ENCODE measurements around the gene SARS2. TPM values are rescaled to one million over a fixed set of nuclear protein-coding genes. Genes with fewer than 3 reads are reported as not detected.
"Not testable (repeated sequence)": the region's sequence is repeated elsewhere in the genome, so short reads cannot be mapped to it uniquely, and the experiment has no call there.

The SARS2 gene
- total RNA-seq, 2 donors from 2014 or later, result 6.3 to 14.1 TPM

- no peak for DNase-seq (ENCODE audit: low spot score)
- Histone ChIP-seq H3K4me1 (ENCODE audit: control insufficient read depth in 1 of 2, low read depth in 2 of 2) (no peaks in the 10 kb centered on the region), H3K4me3 (no peak overlapping the region), H3K9me3 (no peaks in the 10 kb centered on the region), H3K27ac (no peak overlapping the region), H3K36me3 (peaks cover 24% of the 10 kb centered on the region), H3K27me3 (replicated peaks; ENCODE audit: insufficient read depth) (no peaks in the 10 kb centered on the region)
- TF ChIP-seq CTCF (IDR thresholded peaks at IDR 0.05), result no peak
- ATAC-seq (ENCODE audit: insufficient number of reproducible peaks, low FRiP score, low read depth), result no peak
These were observed 41.7 kb downstream of the SARS2 start for GRCh38 chr19:38888876-38889275.

GRCh38 chr19:38884691-38885090 is 45.9 kb downstream of the SARS2 start:
- H3K9me3 ChIP-seq; H3K4me1 ChIP-seq (ENCODE audit: control insufficient read depth in 1 of 2, low read depth in 2 of 2); H3K4me3 ChIP-seq; ATAC-seq (ENCODE audit: insufficient number of reproducible peaks, low FRiP score, low read depth); H3K27me3 ChIP-seq (replicated peaks; ENCODE audit: insufficient read depth); DNase-seq (ENCODE audit: low spot score); H3K27ac ChIP-seq: not testable (repeated sequence)
- peaks cover 32% of the 10 kb centered on the region for H3K36me3 ChIP-seq

DNA sequence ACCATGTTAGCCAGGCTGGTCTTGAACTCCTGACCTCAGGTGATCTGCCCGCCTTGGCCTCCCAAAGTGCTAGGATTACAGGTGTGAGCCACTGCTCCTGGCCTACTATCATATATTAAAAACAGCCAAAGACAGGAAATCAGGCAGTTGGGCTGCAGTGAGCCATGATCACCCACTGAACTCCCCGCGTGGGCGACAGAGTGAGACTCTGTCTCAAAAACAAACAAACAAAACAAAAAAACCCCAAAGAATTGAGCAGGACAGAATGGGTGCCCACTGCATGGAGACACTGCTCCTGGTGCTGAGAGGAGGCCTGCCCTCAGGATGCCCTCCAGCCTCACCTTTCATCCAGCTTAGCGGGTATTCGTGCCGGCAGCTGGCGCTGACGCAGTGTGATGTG is 47.3 kb downstream of the SARS2 start:
- Histone ChIP-seq H3K4me1 (ENCODE audit: control insufficient read depth in 1 of 2, low read depth in 2 of 2) (no peaks in the 10 kb centered on the region), H3K27ac (no peak overlapping the region), H3K9me3 (no peaks in the 10 kb centered on the region), H3K4me3 (no peak overlapping the region), H3K27me3 (replicated peaks; ENCODE audit: insufficient read depth) (no peaks in the 10 kb centered on the region), H3K36me3 (peaks cover 18% of the 10 kb centered on the region)
- DNase-seq (ENCODE audit: low spot score) (no peak), ATAC-seq (ENCODE audit: insufficient number of reproducible peaks, low FRiP score, low read depth) (no peak)
- no peak for TF ChIP-seq CTCF (IDR thresholded peaks at IDR 0.05)

GRCh38 chr19:38880882-38881609 is 49.5 kb downstream of the SARS2 start:
- Histone ChIP-seq H3K9me3 (no peaks in the 10 kb centered on the region), H3K4me1 (ENCODE audit: control insufficient read depth in 1 of 2, low read depth in 2 of 2) (no peaks in the 10 kb centered on the region), H3K27ac (no peak overlapping the region), H3K27me3 (replicated peaks; ENCODE audit: insufficient read depth) (no peaks in the 10 kb centered on the region), H3K36me3 (peaks cover 15% of the 10 kb centered on the region), H3K4me3 (no peak overlapping the region)
- no peak for ATAC-seq (ENCODE audit: insufficient number of reproducible peaks, low FRiP score, low read depth)
- no peak for DNase-seq (ENCODE audit: low spot score)
- no peak for TF ChIP-seq CTCF (IDR thresholded peaks at IDR 0.05)

GRCh38 chr19:38880076-38880881 is 50.3 kb downstream of the SARS2 start:
- TF ChIP-seq CTCF (IDR thresholded peaks at IDR 0.05), result no peak
- ATAC-seq (ENCODE audit: insufficient number of reproducible peaks, low FRiP score, low read depth) (no peak), DNase-seq (ENCODE audit: low spot score) (no peak)
- Histone ChIP-seq H3K36me3 (peaks cover 15% of the 10 kb centered on the region), H3K27me3 (replicated peaks; ENCODE audit: insufficient read depth) (no peaks in the 10 kb centered on the region), H3K27ac (no peak overlapping the region), H3K4me1 (ENCODE audit: control insufficient read depth in 1 of 2, low read depth in 2 of 2) (no peaks in the 10 kb centered on the region), H3K9me3 (no peaks in the 10 kb centered on the region), H3K4me3 (no peak overlapping the region)

Data from thoracic aorta (tissue), 2 donors.